Breast epithelium (tissue), 3 donors: ENCODE data around the gene PTPN11.

ENCODE experiments used
- POLR2A ChIP-seq: fragments of 450-650 bp; IDR thresholded peaks from one replicate; pipeline ENCODE4 v1.6.1; 2016; ENCODE audit warnings: antibody characterized with exemption, mild to moderate bottlenecking, moderate library complexity
- TF ChIP-seq, protein P1 (sequence below), 3 donors: fragments of 450-650 bp; IDR thresholded peaks; one replicate each; pipeline ENCODE4 v1.5.1; 2016 to 2017; ENCODE audit warnings: antibody characterized with exemption in 3 of 3, mild to moderate bottlenecking in 3 of 3, moderate library complexity in 3 of 3

DNA sequence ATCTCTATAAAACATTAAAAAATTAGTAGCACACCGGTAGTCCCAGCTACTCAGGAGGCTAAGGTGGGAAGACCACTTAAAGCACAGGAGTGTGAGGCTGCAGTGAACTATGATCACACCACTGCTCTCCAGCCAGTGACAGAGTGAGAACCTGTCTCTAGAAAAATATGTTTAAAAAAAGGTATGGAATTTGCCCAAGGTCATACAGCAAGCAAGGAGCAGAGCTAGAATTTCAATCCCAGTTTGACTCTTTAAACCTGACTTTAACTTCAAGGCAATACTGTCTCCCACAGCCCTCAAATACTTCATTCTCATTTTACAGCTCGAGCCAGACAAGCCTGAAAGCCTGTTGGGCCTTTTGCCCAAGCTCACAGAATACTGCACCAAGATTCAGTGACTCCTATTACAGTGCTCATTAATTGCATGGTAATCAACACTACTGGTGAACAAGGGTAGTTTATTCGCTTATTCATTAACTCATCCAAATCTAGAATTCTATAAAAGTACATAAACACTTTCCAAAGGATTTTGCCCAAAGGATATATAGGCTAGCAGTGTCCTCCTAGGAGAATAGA is 44.5 kb upstream of the PTPN11 start:
- TF ChIP-seq, protein P1, sequence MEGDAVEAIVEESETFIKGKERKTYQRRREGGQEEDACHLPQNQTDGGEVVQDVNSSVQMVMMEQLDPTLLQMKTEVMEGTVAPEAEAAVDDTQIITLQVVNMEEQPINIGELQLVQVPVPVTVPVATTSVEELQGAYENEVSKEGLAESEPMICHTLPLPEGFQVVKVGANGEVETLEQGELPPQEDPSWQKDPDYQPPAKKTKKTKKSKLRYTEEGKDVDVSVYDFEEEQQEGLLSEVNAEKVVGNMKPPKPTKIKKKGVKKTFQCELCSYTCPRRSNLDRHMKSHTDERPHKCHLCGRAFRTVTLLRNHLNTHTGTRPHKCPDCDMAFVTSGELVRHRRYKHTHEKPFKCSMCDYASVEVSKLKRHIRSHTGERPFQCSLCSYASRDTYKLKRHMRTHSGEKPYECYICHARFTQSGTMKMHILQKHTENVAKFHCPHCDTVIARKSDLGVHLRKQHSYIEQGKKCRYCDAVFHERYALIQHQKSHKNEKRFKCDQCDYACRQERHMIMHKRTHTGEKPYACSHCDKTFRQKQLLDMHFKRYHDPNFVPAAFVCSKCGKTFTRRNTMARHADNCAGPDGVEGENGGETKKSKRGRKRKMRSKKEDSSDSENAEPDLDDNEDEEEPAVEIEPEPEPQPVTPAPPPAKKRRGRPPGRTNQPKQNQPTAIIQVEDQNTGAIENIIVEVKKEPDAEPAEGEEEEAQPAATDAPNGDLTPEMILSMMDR (IDR thresholded peaks at IDR 0.05), result no peak
- TF ChIP-seq POLR2A, result no peak
